Cardiac septum (tissue), 1 donor: ENCODE results near the gene TRAF3. TPM values are rescaled to one million over a fixed set of nuclear protein-coding genes. Genes with fewer than 3 reads are reported as not detected.
"Not testable (repeated sequence)": the region's sequence is repeated elsewhere in the genome, so short reads cannot be mapped to it uniquely, and the experiment has no call there.

Experiments used
- DNase-seq: peaks from one replicate; pipeline ENCODE4 v3.0.0-alpha.2; 2020; ENCODE audit warnings: low spot score
- intact Hi-C: fragments of 100-400 bp; cut with DNase I; formaldehyde crosslinking; loops from one replicate; pipeline ENCODE4 v1.14.0; 2022
- total RNA-seq: library from RNA; stranded (reverse); fragmentation: NEBNext Ultra II Directional; extraction: Animal tissue kit (Norgen Biotek cat#: 25700); gene quantifications from one replicate; pipeline ENCODE4 v1.2.1, GENCODE V29; 2021
- donor health status: DM: no; HTN: no; CAD: no.

The TRAF3 gene
- total RNA-seq, 1 donor from 2014 or later: 12.5 TPM

GRCh38 chr14:102822887-102823286 is 45.6 kb downstream of the TRAF3 start:
- DNase-seq, intact Hi-C loops: not testable (repeated sequence)

DNA sequence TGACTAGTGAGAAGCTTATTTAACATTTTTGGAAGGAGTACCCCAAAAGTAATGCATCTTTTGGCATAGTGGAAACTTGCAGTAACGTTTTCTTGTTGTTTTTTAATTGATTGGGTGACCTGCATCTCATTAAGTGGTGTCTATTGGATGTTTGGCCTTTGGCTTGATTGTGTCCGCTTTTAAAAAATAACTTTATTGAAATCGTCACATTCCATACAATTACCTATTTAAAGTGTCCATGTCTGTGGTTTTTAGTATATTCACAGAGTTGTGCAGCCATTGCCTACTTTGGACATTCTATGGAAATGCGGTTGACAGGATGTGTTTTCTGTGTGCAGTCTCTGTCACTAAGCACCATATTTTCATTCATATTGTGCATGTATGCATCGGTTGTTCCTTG is 46.3 kb downstream of the TRAF3 start:
- intact Hi-C loops: no loop called here
- no peak for DNase-seq

DNA sequence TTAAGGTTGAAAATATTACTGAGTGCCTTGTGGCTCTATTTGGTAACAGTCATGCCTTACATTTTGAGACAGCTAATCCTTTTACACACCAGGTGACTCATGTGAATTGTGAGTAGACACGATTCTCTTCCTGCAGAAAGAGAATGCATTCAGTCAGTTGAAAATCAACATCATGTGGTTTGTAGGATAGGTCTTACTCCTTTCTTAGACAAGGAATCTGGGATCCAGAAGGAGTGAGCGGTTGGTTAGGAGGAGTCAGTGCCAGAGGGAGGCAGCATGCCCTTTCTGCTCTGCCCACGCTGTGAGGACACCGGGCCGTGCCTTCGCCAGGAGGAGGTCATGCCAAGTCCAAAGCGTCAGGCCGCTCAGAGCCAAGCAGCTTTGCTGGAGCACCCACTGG is 47.6 kb downstream of the TRAF3 start:
- intact Hi-C loops: loop anchor here (5.0 kb wide), 1 partner anchor 92 kb away; no protein-coding TSS in a partner anchor
- peak; percentile 79 for DNase-seq

DNA sequence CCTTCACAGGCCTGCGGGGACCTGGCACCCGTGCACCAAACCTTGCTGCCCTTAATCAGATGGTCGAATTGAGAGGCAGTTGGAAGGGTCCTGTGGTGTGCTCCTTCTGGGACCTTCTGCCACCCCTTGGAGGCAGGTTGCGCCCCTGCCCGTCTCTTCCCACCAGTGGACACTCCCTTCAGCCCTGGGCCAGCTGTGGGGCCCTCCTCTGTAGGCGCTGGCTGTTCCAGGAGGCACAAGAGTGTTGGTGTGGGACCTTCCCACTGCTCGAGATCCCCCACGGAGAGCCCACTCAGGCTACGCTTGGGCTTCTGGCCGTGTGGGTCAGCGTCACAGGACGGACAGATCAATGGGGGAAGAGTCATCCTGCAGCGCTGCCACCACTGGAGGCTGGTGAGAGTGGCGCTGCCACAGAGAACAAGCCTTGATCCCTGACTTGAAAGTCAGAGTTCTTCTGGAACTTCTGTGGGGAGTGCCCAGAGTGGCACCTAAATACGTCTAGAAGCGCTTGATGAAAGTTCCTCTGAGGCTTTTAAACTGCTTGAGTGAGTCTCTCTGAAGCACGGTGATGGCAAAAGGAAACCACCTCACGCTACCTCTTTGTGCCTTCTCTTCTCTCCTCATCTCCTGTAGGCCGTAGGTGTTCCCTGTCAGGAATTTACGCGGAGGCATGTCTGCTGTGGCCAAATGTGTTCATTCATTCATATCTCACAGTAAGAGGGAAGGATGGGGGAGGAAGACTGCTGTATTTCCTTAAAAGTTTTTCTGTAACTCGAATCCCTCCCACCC is 48.3 kb downstream of the TRAF3 start:
- intact Hi-C loops: loop anchor here (5.0 kb wide), 1 partner anchor 92 kb away; no protein-coding TSS in a partner anchor
- no peak for DNase-seq

- intact Hi-C loops: loop anchor here (5.0 kb wide), 1 partner anchor 91 kb away; no protein-coding TSS in a partner anchor
- no peak for DNase-seq
Observed at GRCh38 chr14:102826161-102826560, 48.9 kb downstream of the TRAF3 start.

DNA sequence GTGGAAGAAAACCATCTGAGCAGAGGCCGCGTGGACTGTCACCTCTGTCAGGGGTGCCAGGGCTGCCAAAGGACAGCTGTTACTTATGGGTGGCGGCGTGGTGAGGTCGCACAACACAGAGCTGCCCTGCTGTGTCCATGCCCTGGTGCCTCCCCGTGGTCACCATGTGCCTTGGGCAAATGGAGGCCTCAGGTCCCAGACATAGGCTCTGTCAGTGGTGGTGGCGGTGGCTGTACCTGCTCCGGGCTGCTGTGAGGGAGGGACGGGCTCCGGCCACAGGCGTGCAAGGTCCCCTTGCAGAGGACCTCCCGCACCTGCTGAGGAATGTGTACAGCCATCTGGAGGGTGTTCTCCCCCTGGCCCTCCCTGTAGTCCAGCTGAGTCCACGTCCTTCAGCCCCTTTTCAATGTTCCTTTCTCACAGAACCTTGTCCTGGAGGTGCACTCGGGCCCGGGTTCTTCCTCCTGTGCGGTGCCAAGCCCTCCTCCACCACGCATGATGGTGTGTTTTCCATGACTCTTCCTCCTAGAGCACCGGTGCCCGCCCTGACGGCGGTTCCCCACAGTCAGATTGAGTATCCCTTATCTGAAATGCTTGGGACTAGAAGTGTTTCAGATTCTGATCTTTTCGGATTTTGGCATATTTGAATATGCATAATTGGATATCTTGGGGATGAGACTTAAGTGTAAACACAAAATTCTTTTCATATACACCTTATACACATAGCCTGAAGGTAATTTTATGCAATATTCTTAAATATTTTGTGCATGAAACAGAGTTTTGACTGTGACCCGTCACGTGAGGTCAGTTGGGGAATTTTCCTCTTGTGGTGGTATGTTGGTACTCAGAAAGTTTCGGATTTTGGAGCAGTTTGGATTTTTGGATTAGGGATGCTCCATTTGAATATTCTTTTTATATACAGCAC is 49.8 kb downstream of the TRAF3 start:
- no peak for DNase-seq
- intact Hi-C loops: loop anchor here (5.0 kb wide), 1 partner anchor 90 kb away; no protein-coding TSS in a partner anchor

DNA sequence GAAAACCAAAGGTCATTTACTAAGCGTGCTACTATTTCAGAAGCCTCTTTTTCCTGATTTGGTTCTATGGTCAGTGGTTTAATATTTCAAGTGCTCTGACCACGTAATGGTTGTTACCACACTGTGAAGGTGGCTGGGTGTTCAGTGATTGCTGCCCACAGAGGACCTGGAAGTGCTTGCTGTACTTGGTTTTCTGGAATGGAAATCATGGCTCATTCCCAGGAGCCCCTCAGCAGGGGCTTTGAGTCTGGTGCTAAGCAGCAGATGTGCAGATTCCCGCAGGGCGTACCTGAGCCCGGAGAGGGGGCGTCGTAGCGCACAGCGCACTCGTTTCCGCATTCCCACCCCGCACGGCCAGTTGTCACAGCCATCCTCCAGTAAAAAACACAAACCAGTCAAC is 50.5 kb downstream of the TRAF3 start:
- intact Hi-C loops: loop anchor here (5.0 kb wide), 1 partner anchor 90 kb away; no protein-coding TSS in a partner anchor
- DNase-seq: no peak

- DNase-seq: no peak
- intact Hi-C loops: loop anchor here (5.0 kb wide), 1 partner anchor 89 kb away; no protein-coding TSS in a partner anchor
Observed at GRCh38 chr14:102828151-102828550, 50.9 kb downstream of the TRAF3 start.

GRCh38 chr14:102829016-102829548 is 51.8 kb downstream of the TRAF3 start:
- intact Hi-C loops: loop anchor here (5.0 kb wide), 1 partner anchor 88 kb away; no protein-coding TSS in a partner anchor
- no peak for DNase-seq

GRCh38 chr14:102830474-102831045 is 53.3 kb downstream of the TRAF3 start:
- no peak for DNase-seq
- intact Hi-C loops: no loop called here

DNA sequence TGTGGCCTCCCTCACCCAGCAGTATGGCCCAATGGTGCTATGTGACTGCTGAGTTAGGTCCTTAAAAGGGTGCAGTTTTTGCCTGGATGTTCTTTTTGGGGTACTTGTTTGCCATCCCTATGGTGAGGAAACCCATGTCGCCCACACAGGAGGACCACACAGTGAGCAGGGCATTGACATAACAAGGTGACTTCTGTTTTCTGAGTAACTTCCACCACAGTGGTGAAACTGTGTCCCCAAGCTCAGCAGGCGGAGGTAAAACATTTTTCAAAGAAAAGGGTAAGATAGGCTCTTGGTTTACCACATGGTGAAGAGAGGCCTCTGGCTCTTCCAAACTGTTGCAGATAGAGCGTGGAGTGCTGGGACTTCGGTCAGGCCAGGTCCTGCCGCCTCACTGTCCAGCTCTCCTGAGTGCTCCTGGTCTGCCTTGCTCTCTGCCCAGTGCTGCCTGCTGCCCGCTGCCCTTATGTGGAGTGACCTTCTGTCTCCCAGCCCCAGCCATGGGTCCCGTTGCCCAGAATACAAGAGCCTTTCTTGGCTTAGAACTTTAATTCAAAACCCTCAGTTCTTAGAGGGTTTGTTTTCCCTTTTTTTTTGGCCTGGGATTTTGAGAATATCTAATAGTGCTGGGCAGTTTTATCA is 54.0 kb downstream of the TRAF3 start:
- DNase-seq: no peak
- intact Hi-C loops: no loop called here

DNA sequence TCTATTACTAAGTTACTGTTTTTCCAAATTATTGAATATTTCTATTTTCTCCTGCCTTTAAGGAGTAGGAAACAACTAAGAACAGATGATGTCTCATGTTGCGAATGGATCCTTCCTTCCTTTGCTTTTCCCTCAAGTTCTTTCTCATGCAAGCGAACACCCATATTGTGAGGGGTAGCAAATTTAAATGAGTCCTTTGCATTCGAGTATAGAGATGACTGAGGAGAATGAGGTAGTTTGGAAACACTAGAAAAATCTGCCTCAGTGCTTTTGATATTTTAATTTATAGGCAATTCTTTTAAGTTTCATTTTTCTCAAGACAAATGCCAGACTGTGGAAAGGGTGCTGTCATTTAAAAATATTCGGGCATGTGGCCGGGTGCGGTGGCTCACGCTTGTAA is 56.1 kb downstream of the TRAF3 start:
- no peak for DNase-seq
- intact Hi-C loops: no loop called here

DNA sequence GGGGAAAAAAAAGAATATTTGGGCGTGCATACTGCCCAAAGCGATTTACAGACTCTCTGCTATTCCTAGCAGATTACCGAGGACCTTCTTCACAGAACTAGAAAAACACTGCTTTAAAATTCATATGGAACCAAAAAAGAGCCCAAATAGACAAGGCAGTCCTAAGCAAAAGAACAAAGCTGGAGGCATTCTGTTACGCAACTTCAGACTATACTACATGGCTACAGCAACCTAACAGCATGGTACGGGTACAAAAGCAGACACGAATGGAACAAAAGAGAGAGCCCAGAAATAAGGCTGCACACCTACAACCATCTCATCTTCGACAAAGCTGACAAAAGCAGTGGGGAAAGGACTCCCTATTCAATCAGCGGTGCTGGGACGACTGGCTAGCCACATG is 56.7 kb downstream of the TRAF3 start:
- no peak for DNase-seq
- intact Hi-C loops: no loop called here

- intact Hi-C loops: no loop called here
- no peak for DNase-seq
Observed at GRCh38 chr14:102835959-102836358, 58.7 kb downstream of the TRAF3 start.

- DNase-seq, intact Hi-C loops: not testable (repeated sequence)
Observed at GRCh38 chr14:102837120-102837519, 59.9 kb downstream of the TRAF3 start.

- intact Hi-C loops: no loop called here
- DNase-seq: no peak
Observed at GRCh38 chr14:102838501-102838900, 61.3 kb downstream of the TRAF3 start.

GRCh38 chr14:102840115-102840514 is 62.9 kb downstream of the TRAF3 start:
- intact Hi-C loops: no loop called here
- DNase-seq: no peak

DNA sequence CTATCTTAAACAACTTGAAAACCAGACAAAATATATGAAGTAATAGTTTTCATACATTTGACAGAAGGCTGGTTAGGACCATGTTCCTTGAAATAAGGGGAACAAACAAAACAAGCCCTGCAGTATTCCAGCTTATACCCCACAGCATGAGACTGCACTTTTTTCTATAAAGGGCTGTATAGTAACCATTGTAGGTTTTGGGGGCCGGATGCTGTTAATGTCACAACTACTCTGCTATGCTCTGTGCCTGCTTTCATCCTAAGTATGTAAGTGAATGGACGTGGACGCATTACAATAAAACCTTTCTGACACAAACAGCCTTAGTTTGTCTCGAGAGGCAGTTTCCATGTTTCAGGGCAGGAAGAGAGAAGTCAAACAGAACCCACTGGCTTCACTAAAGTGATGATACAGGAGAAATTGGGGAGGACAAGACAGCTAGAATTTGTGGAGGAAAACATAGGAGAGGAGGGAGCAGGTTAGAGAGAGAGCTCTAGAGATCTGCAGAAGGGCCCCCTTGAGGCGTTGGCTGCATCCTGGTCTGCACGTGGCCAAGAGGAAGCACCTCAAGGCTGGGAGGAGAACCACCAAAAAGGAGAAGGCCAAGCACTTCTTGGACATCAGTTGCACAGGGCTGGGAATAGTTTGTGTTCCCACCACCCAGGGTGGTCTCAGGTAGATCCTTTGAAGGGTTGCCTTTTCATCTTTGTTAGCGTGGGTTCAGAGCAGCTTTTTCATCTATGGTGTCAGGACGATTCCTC is 63.7 kb downstream of the TRAF3 start:
- no peak for DNase-seq
- intact Hi-C loops: no loop called here
